Retina (tissue), 1 donor: Measurements from ENCODE around the gene CCDC142.
A peak's percentile ranks its signal among the peaks of the same experiment; 100 is the strongest.

ENCODE experiments used
- DNase-seq: peaks from one replicate; pipeline ENCODE4 v3.0.0-alpha.2; 2016

The CCDC142 gene, protein sequence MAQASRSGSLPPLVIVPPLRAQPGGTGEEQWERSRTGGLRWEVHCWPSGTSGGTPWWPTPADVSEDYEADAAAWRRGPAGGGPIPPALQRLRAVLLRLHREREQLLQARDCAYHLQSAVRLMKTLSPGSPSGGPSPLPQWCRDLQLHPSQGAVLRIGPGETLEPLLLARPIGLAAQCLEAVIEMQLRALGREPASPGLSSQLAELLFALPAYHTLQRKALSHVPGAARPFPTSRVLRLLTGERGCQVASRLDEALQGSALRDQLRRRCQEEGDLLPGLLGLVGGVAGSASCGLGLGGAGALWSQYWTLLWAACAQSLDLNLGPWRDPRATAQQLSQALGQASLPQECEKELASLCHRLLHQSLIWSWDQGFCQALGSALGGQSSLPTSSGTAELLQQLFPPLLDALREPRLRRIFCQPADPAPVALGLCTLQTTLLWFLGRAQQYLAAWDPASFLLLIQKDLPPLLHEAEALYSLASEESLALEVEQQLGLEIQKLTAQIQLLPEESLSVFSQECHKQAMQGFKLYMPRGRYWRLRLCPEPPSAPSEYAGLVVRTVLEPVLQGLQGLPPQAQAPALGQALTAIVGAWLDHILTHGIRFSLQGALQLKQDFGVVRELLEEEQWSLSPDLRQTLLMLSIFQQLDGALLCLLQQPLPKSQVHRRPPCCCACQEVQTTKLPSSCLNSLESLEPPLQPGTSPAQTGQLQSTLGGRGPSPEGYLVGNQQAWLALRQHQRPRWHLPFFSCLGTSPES

DNA sequence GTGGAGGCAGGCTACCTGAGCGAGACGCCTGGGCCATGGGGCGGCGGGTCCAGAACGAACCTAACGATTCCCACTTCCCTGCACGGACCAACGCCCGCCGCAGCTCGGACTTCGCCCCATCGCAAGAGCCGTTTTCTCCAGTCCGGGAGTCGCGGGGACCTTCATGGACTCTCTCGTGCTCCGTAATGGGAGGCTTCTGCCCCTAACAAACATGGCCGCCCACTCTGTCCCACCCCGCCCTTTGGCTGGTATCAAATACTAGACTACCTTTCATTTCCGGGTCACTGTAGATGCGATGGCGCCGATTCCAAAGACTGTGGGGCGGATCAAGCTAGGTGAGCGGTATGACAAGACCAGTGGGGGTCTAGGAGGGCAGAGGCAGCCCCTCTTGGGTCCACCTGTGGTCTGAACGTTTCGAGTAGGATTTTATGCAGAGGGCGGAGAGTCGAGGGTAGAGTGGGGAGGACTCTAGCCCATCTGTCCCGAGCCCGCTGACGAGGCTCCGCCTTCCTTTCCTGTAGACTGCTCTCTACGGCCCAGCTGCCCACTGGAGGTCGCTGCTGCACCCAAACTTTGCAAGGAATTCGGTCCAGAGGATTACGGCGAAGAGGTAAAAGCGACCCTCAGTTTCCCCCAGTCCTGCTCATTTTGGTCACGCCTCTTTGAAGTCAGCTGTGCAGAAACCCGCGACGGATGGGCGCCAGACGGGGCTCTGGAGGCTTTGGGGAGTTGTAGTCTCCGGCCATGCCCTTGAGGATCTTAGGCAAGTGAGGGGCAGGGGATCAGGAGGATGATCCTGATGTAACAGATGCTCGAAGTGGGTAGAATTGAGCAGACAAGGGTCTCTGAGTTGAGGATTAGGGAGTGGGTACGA lies at the start of gene CCDC142, which contains the start of gene TTC31:
Gene CCDC142, minus strand, starts transcription at position 198 of the 874 bp plus-strand sequence. Its CDS starts 161 bp downstream, at position 37.
Gene TTC31, plus strand, starts transcription at position 281 of the 874 bp plus-strand sequence. Its CDS starts 15 bp downstream, at position 296.
- peak; percentile 99 for DNase-seq

DNA sequence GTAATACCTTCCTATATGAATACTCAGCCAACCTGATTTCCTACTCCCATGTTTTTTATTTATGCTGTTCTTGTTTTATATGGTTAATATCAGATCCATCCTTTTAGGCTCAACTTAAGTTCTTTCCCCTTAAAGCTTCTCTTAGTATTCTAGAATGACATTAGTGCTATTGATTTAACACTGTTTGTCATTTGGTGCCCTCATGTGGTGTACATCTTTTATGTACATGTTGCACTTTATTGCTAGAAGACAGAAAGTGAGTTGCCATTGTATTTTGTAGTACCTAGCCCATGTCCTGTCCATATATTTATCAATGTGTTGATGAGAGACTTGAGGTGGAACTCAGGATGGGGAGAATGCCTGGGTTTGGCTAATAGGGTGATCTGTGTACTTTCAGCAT lies 49.4 kb upstream of the CCDC142 start:
- no peak for DNase-seq

DNA sequence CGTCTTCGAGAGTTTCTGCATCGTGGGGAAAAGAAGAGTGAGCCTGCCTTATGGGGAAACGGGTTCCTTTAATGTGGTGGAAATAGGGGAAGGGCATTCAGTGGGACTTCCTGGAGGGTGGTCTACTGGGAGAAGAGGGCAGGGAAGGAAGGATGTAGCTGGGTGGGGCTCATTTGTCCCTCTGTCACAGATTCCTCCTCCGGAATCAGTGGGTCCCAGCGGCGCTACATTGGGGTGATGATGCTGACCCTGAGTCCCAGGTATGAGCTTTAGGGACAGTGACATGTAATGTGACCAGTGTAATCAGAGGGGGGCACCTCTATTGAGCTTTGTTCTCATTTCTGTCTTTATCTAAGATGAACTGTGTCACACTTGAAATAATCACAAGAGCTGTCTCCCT lies 48.9 kb upstream of the CCDC142 start:
- DNase-seq, result no peak

DNA sequence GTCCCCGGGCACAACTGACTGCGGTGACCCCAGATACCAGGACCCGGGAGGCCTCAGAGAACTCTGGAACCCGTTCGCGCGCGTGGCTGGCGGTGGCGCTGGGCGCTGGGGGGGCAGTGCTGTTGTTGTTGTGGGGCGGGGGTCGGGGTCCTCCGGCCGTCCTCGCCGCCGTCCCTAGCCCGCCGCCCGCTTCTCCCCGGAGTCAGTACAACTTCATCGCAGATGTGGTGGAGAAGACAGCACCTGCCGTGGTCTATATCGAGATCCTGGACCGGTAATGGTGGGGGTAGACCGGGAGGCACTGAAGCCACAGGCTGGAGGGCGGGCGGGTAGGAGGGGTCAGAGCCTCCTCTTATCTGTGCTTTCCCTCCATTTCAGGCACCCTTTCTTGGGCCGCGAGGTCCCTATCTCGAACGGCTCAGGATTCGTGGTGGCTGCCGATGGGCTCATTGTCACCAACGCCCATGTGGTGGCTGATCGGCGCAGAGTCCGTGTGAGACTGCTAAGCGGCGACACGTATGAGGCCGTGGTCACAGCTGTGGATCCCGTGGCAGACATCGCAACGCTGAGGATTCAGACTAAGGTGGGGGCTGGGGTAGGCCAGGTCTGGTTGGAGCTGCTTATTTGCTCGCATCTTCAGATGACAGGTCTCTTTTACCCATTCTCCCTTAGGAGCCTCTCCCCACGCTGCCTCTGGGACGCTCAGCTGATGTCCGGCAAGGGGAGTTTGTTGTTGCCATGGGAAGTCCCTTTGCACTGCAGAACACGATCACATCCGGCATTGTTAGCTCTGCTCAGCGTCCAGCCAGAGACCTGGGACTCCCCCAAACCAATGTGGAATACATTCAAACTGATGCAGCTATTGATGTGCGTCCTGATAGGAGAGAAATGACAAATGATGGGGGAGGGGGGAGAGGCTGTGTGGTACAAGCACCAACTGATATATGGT lies 47.7 kb upstream of the CCDC142 start:
- peak; percentile 70 for DNase-seq

DNA sequence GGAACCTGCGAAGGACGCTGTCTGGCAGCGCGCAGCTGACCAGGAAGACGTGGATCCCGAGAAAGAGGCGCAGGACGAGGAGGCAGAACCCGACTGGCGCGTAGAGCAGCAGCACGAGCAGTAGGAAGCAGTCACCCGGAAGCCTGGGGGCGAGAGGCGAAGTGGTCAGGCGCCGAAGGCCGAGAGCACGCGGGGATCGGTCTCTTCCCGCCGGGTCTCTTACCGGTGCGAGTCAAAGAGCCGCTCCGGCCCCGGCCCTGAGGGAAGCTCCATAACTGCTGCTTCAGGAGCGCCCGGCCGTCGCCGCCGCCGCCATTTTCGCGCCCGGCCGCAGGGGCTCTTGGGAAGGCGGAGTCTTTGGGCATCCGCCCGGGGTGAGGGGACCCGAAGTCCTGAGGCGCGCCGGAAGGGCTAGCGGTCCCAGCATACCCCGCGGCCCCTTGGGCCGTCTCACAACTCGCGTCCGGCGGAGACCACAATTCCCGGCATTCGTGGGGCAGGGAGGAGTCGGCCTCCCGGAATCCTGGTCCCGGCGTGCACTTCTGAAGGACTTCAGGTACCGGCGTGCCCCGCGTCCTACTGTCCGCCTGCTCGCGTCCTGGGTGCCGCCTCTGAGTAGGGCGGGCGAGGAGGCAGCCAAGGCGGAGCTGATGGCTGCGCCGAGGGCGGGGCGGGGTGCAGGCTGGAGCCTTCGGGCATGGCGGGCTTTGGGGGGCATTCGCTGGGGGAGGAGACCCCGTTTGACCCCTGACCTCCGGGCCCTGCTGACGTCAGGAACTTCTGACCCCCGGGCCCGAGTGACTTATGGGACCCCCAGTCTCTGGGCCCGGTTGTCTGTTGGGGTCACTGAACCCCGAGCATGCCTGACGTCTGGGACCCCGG lies 46.8 kb upstream of the CCDC142 start, which contains the start of the genes AUP1 and HTRA2:
Gene AUP1, minus strand, starts transcription at position 350 of the 882 bp plus-strand sequence. Its CDS starts 77 bp downstream, at position 273.
Gene HTRA2, plus strand, starts transcription at position 577 of the 882 bp plus-strand sequence. Its CDS starts 74 bp downstream, at position 651.
- DNase-seq, result peak; percentile 97

DNA sequence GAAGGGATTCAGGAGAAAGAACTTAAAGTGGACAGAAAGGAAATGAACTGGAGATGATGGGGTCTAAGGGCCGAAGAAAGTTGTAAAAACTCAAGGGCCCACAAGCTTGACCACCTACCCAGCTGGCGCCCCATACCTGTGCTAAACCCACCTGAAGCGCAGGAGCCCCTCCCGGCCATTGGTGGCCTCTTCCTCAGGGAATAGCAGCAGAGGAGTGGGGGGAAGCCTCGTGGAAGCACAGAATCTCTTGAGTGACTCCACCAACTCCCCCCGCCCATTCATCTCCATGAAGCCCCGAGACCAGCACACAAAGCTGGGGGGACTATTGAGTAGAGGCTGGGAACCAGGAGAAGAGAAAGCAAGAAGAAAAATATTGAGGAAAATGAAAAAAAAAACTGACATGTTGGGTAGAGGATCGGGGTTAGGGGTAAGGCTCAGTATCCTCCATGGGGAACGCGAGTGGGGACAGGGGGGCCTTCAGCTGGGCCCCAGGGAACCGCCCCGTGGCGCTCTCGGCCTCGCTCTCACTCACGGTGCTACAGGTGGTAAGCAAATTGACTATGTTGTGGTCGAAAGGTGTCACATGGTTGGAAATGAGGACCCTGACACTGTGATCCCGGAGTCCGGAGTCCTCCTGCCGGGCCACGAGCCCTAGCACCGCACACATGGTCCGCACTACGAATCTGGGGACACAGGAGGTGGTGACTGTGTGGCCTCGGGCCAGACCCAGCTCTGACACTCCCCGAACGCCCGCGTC lies 46.0 kb upstream of the CCDC142 start:
- DNase-seq, result no peak

DNA sequence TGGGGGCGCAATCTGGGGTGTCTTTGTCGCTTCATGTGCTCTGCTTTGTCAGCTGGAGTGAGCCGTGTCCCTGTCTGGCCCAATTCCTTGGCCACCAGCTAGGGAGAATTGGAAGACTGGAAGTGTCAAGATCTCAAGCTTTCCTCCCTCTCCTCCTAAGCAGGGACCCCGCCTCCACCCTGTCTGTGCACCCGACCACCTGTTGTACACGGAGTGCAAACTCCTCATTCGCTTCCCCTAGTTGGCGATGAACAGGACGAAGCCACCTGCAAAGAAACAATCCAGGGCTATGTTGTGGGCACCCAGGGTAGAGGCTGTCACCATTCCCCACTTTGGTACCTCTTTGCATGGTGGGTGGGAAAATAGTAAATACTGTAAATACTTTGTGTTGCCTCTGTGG lies 44.9 kb upstream of the CCDC142 start:
- DNase-seq, result no peak

DNA sequence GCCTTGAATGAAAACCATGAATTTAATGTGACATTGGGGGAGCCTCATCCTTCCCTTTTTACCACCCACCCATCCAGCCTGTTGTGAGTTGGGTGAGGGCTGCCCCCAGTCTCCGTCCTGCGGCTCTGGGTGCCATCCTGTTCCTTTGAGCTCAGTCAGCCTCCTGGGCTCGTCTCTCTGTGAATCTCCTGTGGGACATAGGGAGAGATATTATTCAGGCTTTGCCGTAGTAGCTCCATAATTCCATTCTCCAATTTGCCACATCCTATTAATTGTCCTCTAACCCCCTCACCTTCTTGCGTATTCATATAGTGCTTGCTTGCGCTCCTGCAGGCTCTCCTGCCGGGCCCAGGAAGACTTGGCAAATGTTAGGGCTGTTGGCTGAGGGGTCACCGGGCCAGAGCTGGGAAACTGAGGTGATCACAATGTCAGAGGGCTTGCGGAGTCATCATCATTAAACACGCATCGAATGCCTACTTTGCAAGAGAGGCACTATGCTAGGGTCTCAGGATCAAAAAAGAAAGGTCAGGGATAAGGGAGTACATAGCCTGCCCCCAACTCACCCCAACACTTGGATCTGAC lies 43.9 kb upstream of the CCDC142 start:
- no peak for DNase-seq

DNA sequence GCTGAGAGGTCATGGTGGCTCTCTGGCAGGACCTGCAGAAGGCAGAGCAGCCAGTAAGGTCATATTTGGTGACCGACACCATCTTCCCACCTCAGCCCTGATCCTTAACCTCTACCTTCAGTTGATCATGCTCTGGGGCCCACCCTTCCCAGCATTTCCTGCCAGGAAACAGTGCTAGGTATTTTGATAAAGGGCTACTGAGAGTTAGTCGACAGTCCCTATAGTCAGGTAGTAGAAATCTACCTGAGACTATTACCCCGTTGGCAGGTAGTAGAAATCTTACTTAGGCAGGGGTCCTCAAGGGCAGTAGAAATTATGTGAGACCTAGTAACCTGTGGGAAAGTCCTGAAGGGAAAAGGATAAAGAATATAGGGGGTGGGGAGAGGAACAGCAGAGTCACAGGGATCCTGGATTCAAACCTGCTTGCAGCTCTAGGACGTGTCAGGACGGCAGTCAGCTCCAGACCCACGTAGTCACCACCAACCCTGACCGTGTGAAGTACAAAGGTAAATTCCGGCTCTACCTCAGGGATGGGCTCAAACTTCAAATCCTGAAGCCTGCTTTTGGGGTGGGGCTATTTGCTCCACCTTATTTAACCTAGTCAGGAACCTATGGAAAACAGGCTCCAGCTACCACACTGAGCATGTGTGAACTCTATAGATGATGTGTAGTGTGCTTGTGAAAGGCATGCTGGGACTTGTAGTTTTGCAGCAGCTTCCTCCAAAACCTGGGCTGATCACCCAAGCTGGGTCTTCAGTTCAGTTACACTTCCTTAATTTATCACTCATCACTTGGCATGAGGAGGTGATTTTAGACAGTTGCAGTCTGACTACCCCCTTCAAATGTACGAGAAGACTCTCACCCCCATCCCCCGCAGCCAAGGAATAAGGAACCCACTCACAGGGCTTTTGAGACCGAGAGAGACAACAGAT lies 43.2 kb upstream of the CCDC142 start, which contains the start of gene DQX1:
Gene DQX1, minus strand, starts transcription at position 515 of the 932 bp plus-strand sequence. Its CDS starts 502 bp downstream, at position 13.
- DNase-seq, result peak; percentile 27

DNA sequence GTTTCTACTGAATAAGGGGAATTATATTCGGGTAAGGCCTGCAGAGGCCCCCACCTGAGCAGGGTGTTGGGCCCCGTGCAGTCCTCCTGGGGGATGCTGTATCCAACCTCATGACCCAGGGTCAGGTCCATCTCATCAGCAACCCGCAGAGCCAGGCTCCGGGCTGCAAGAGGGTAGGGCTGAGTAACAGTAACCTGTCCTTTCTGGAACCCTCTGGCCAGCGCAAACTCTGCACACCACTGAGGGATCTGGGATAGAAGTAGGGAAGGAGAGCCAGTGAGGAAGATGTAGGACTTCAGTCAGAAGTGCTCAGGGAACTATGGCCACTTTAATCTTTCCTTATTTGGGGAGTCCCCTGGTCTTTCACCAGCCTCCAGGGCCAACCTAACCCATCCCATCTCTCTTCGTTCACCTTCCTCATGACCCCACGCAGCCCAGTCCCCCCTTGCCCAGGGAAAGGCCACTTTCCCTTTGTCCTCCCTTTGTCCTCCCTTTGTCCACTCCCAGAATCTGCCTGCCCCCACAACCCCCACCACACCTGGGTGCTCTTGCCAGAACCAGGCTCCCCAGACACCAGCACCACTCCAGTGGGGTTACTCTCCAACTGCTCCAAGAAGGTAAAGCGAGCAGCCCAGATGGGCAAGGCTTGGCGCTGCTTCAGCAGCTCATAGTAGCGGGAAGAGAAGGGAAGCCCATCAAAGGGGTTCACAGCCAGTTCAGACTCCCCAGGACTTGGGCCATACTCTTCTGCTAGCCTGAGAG lies 42.3 kb upstream of the CCDC142 start:
- DNase-seq, result no peak

DNA sequence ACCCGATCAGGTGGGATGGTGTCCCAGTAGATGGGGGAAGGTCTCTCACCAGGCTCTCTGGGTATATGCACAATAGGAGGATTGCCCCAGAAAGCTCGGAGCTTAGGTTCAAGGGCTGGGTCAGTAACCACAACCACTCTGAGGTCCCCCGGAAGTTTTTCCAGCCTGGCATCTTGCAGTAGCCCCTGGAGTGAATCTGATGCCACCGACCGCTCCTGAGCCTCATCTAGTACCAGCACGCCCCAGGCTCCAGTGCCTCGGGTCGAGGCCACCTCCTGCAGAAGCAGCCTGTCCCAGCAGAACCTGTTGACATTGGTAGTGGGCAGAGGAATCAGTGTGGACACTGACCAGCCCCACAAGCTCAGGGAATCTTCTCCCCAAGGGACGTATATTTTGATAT lies 41.2 kb upstream of the CCDC142 start:
- DNase-seq, result no peak

DNA sequence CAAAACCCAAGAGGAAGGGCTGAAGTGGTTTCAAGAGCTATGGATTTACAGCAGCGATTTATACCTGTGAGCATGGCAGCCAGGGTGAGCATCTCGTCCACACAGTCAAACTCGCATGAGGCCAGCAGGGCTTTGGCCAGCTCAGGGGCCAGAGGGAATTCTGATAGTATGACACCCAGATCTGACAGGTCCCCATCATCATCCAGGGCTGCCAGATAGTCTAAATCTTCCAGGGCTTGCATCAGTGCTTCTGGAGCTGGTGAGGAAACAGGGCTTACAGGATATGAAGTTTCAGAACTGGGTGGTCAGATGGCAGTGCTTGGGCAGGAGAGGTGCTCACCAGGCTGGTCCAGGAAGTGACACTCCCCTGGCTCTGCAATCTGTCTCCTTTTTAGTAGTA lies 39.7 kb upstream of the CCDC142 start:
- no peak for DNase-seq

DNA sequence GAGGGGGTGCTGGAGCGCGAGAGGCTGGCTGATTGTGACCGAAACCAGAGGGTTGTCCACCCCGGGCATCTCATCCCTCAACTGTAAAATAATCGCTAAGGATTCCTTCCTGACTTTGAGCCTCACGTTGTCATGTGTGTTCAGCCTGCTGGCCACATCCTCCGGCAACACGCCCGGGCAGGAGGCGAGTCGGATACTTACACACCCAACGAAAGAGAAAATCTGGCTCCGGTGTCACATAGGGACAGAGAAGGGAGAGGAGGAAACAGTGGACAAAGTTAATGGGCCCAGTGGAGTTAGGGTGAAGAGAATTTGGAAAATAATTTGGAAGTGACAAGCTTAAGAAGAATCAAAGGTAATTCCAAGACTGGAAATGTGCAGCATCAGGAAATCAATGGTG lies 33.9 kb upstream of the CCDC142 start:
- no peak for DNase-seq

DNA sequence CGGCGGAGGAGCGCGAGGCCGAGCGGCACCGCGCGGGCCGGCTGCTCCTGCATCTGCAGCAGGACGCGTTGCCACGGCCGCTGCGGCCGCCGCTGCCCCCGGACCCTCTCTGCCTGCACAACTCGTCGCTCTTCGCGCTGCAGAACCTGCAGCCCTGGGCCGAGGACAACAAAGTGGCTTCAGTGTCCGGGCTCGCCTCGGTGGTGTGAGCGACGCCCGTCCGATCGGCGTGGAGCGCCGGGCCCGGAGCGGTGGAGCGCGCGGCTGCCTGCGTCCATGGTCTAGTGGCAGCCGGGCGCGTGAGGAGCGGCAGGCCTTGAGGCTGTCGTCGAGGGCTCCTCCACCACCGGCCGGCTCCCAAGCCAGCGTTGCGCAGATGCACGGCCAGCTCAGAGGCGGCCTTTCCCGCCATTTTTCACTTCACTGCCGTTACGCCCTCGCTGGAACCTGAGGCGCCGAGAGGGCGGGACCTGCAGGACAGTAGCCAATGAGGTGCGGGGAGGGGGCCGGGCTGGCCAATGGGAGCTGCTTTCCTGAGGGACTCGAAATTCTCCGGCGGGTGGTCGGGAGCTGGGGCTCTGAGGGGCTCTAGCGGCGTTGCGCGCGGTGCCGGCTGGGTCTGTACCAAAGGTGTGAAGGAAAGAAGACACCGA lies 33.3 kb upstream of the CCDC142 start:
- DNase-seq, result peak; percentile 86

DNA sequence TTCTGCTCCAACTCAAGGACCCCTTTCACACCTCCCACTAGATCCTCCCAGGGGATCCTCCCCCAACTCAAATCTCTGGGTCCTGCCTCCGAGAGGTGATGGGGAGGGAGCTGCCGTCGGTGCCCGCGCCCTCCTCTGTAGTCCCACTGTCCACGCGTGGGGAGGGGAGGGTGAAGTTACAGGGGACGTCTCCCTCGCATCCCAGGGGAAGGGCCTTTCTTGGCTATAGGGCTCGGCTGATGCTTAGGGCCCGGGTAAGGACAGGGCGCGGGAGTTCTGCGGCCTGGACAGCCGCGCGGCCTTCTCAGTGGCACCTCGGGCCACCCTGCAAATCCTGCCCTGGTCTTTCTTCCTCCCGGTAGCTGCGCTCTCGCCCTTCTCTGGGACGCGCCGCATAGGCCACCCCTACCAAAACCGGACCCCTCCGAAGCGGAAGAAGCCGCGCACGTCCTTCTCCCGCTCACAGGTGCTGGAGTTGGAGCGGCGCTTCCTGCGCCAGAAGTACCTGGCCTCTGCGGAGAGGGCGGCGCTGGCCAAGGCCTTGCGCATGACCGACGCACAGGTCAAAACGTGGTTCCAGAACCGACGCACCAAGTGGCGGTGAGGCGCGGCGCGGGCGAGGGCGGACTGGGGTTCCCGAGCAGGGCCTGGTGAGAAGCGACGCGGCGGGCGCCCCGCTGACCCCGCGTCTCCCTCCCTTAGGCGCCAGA lies 32.6 kb upstream of the CCDC142 start:
- DNase-seq, result peak; percentile 43
